CD4-positive, alpha-beta T cell treated with Interleukin-21 for 1 hour (primary cell): ENCODE measurements around the gene MTMR6.
"Not testable (repeated sequence)": the region's sequence is repeated elsewhere in the genome, so short reads cannot be mapped to it uniquely, and the experiment has no call there.

Experiments
- DNase-seq: peaks from one replicate; pipeline ENCODE4 v3.0.0-alpha.2; 2020

The MTMR6 gene

GRCh38 chr13:25286969-25287961, at the start of gene MTMR6:
Gene MTMR6 (minus strand): TSS chr13:25287488. CDS start chr13:25287247, 241 bp downstream.
- peak; percentile 93 for DNase-seq

- DNase-seq = no peak
These were observed 48.6 kb upstream of the MTMR6 start for GRCh38 chr13:25335856-25336255.

- no peak for DNase-seq
These were observed 43.3 kb upstream of the MTMR6 start for GRCh38 chr13:25330541-25330940.

DNA sequence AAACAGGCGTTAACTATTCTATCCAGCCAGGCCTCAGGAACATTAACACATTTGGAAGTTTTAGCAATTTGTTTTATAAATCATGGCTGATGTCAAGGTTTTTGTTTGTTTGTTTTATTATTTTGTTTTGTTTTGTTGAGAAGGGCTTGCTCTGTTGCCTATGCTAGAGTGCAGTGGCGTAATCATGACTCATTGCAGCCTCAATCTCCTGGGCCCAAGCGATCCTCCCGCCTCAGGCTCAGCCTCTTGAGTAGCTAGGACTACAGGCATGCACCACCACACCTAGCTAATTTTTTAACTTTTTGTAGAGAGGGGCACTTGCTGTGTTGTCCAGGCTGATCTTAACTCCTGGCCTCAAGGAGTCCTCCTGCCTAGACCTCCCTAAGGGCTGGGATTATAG, 42.4 kb upstream of the MTMR6 start:
- no peak for DNase-seq

GRCh38 chr13:25324100-25324499, 36.8 kb upstream of the MTMR6 start:
- no peak for DNase-seq

- no peak for DNase-seq
These were observed 32.5 kb upstream of the MTMR6 start for GRCh38 chr13:25319771-25320170.

GRCh38 chr13:25318946-25319345, 31.7 kb upstream of the MTMR6 start:
- DNase-seq = not testable (repeated sequence)

GRCh38 chr13:25310891-25311290, 23.6 kb upstream of the MTMR6 start:
- no peak for DNase-seq

GRCh38 chr13:25306671-25307464, 19.6 kb upstream of the MTMR6 start:
- no peak for DNase-seq

DNA sequence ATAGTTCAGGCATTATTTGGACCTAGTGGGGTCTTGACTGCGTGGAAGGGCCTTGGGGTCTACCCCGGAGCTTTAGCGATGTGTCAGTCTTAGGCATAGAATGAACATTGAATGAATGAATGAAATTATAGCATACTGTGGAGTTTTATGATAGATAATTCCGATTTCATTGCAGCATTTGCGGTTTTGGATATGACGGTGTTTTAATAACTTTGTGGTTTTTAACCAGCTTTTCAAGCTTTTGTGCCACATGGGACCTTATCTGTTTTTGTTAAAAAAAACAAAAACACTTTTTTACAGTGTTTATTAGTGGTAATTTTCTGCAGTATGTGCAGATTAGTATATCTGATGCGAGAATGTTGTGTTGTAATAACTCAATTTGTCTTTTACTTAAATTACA, 14.8 kb upstream of the MTMR6 start:
- no peak for DNase-seq

DNA sequence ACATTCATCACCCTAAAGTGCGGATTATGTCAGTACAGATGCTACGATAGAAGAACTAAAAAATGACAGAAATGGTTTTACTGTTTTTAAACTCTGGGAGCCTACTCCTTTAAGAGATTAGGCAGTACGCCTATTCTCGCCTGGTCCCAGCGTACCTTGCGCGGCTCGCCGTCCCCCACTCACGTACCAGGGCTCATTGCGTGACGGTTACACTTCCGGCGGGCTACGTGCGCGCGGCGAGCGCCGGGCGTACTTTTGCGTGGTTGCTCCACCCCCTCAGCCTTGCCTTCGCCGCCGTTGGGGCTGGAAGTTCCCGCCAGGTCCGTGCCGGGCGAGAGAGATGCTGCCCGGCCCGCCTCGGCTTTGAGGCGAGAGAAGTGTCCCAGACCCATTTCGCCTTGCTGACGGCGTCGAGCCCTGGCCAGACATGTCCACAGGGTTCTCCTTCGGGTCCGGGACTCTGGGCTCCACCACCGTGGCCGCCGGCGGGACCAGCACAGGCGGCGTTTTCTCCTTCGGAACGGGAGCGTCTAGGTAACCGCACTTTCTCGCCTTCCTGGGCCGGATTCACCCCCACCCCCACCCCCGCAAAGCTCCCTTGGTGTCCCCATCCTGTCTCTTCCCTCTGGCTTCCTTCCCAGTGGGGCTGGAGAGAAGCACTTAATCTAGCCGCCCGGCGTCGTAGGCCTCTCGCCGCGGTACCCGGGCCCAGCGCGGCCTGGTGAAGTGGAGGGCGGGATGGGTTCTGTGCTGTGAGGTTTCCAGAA, 14.2 kb upstream of the MTMR6 start, which contains the start of gene NUP58:
Gene NUP58 (plus strand): TSS at position 279 of the 767 bp plus-strand sequence. CDS start 149 bp downstream, at position 428.
- peak; percentile 94 for DNase-seq

- DNase-seq = no peak
These were observed 13.6 kb upstream of the MTMR6 start for GRCh38 chr13:25300861-25301346.

- no peak for DNase-seq
These were observed 8.4 kb upstream of the MTMR6 start for GRCh38 chr13:25295701-25296100.

- no peak for DNase-seq
These were observed 7.9 kb upstream of the MTMR6 start for GRCh38 chr13:25295228-25295627.

GRCh38 chr13:25292301-25292700, 5.0 kb upstream of the MTMR6 start:
- DNase-seq = peak; percentile 52

DNA sequence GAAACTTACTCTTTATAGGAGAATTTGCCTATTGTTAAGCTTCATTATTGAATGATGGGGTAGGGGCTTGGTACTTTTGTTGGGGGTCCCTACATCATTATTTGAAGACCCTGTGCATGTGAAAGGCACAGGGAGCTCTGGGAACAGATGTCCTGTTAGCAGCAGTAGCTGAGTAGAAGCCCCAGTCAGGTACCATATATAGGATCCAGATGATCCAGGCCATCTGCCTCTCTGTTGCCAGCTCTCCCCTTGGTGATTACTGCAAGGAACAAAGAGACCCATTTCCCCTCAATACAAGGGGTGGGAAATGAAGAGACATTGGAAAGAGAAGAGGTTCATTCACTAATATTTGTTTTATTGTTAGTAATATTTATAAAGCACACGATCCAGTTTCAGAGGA, 4.4 kb upstream of the MTMR6 start:
- DNase-seq = no peak

GRCh38 chr13:25288966-25289365, 1.7 kb upstream of the MTMR6 start:
- DNase-seq = no peak

GRCh38 chr13:25286308-25286968, 850 bp downstream of the MTMR6 start:
- peak; percentile 58 for DNase-seq

GRCh38 chr13:25281935-25282332, 5.4 kb downstream of the MTMR6 start:
- no peak for DNase-seq

DNA sequence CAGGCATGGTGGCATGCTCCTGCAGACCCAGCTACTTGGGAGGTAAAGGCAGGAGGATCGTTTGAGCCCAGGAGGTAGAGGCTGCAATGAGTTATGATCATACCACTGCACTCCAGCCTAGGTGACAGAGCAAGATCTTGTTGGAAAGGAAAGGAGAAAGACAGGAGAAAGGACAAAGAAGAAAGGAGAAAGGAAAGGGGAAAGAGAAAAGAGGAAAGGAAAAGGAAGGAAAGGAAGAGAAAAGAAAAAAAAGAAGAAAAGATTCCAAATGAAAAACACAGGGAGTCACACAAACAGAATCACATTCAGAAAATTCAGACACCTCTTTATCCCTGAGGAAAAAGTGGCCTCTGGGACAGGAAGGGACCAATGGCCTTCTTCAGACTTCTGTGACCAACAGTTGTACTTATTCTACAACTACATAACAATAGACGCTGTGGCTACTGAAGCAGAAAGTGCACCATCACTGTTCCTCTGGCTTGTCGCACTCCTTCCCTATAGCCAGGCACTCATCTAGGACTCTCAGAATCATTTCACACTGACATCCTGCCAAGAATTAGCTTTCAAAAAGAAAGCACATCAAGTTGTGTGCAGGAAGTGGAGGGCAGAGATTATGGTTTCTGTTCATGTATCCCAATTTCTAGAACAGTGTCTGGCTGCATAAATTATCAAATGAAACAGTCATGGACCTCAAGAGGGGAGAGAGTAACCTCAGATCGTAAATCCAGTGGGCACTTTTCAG, 5.9 kb downstream of the MTMR6 start:
- no peak for DNase-seq

- DNase-seq = no peak
These were observed 6.9 kb downstream of the MTMR6 start for GRCh38 chr13:25280396-25280795.
